ENCODE results near the gene SH2D6.

The SH2D6 gene

GRCh38 chr2:85459771-85460170 is 41.3 kb downstream of the SH2D6 start:
- ChIA-PET CTCF (interaction anchor here (1.0 kb wide), 1 partner anchor 77 kb away, joined by 3 read pairs; no protein-coding TSS in a partner anchor), POLR2A (no interaction called here)
- Histone ChIP-seq H3K9me3 (ENCODE audit: control insufficient read depth, insufficient read depth, low read depth, low read length) (no peaks in the 10 kb centered on the region), H3K4me3 (ENCODE audit: low read depth, low read length) (no peak overlapping the region), H3K27ac (ENCODE audit: extremely low read depth, low read depth, low read length) (no peak overlapping the region), H3K4me1 (ENCODE audit: control insufficient read depth, insufficient read depth, low read length) (no peaks in the 10 kb centered on the region), H3K36me3 (ENCODE audit: control insufficient read depth in 2 of 2, insufficient read depth in 1 of 2, low read length in 2 of 2) (no peaks in the 10 kb centered on the region)
- TF ChIP-seq ZNF132 (tag by site-specific recombination; IDR thresholded peaks at IDR 0.05; ENCODE audit: borderline replicate concordance) (no peak), ZNF785 (tag by site-specific recombination; IDR thresholded peaks at IDR 0.05) (no peak), FEZF1 (tag by site-specific recombination; IDR thresholded peaks at IDR 0.05) (no peak), ZNF76 (tag by site-specific recombination; IDR thresholded peaks at IDR 0.05; ENCODE audit: borderline replicate concordance, low read depth) (no peak), ATF2 (tag by site-specific recombination; IDR thresholded peaks at IDR 0.05; ENCODE audit: low read depth) (no peak), ELK4 (IDR thresholded peaks at IDR 0.05; ENCODE audit: borderline replicate concordance, low read depth, low read length) (no peak), ZBTB6 (tag by site-specific recombination; IDR thresholded peaks at IDR 0.05) (no peak), ZNF248 (tag by site-specific recombination; IDR thresholded peaks at IDR 0.05) (no peak), ZNF26 (tag by site-specific recombination; IDR thresholded peaks at IDR 0.05) (no peak), HOXA7 (CRISPR knock-in tag; IDR thresholded peaks at IDR 0.05; ENCODE audit: borderline replicate concordance) (no peak), MEIS1 (CRISPR knock-in tag; IDR thresholded peaks at IDR 0.05; ENCODE audit: borderline replicate concordance) (no peak)

GRCh38 chr2:85462322-85462721 is 43.8 kb downstream of the SH2D6 start:
- POLR2A ChIA-PET = no interaction called here
- CTCF ChIA-PET = no interaction called here
- no peak for TF ChIP-seq ZNF175 (tag by site-specific recombination; IDR thresholded peaks at IDR 0.05)
- no peak for TF ChIP-seq ZNF248 (tag by site-specific recombination; IDR thresholded peaks at IDR 0.05)
- no peak for TF ChIP-seq PBX3 (CRISPR knock-in tag; IDR thresholded peaks at IDR 0.05)
- TF ChIP-seq ZNF138 (tag by site-specific recombination; IDR thresholded peaks at IDR 0.05; ENCODE audit: borderline replicate concordance) = no peak
- TF ChIP-seq ZNF585B (tag by site-specific recombination; IDR thresholded peaks at IDR 0.05) = no peak
- TF ChIP-seq PRDM10 (tag by site-specific recombination; IDR thresholded peaks at IDR 0.05) = no peak
- TF ChIP-seq ZNF830 (tag by site-specific recombination; IDR thresholded peaks at IDR 0.05; ENCODE audit: low read depth) = no peak
- no peak for TF ChIP-seq GLIS1 (tag by site-specific recombination; IDR thresholded peaks at IDR 0.05)
- no peak for TF ChIP-seq ZNF510 (tag by site-specific recombination; IDR thresholded peaks at IDR 0.05; ENCODE audit: insufficient replicate concordance)
- TF ChIP-seq ZNF792 (tag by site-specific recombination; IDR thresholded peaks at IDR 0.05) = no peak
- TF ChIP-seq FEZF1 (tag by site-specific recombination; IDR thresholded peaks at IDR 0.05) = no peak
- no peak for TF ChIP-seq ZFP41 (tag by site-specific recombination; IDR thresholded peaks at IDR 0.05; ENCODE audit: borderline replicate concordance)
- no peak for TF ChIP-seq ZNF692 (tag by site-specific recombination; IDR thresholded peaks at IDR 0.05)

More at GRCh38 chr2:85462322-85462721, 43.8 kb downstream of the SH2D6 start:
- H3K4me1 ChIP-seq (ENCODE audit: control insufficient read depth, insufficient read depth, low read length) = no peaks in the 10 kb centered on the region
- H3K27ac ChIP-seq (ENCODE audit: extremely low read depth, low read depth, low read length) = no peak overlapping the region
- no peaks in the 10 kb centered on the region for H3K9me3 ChIP-seq (ENCODE audit: control insufficient read depth, insufficient read depth, low read depth, low read length)
- H3K36me3 ChIP-seq (ENCODE audit: control insufficient read depth in 2 of 2, insufficient read depth in 1 of 2, low read length in 2 of 2) = no peaks in the 10 kb centered on the region
- no peak overlapping the region for H3K4me3 ChIP-seq (ENCODE audit: low read depth, low read length)

Measured in HEK293 (cell line).